Kidney capillary endothelial cell (primary cell): Measurements from ENCODE around the gene SLC7A7.
"Not testable (repeated sequence)": the region's sequence is repeated elsewhere in the genome, so short reads cannot be mapped to it uniquely, and the experiment has no call there.

Source experiments
- DNase-seq: peaks from one replicate; pipeline ENCODE4 v3.0.0-alpha.2; 2018; ENCODE audit warnings: low spot score

Gene SLC7A7

GRCh38 chr14:22820731-22821130 is 5.5 kb upstream of the SLC7A7 start:
- no peak for DNase-seq

DNA sequence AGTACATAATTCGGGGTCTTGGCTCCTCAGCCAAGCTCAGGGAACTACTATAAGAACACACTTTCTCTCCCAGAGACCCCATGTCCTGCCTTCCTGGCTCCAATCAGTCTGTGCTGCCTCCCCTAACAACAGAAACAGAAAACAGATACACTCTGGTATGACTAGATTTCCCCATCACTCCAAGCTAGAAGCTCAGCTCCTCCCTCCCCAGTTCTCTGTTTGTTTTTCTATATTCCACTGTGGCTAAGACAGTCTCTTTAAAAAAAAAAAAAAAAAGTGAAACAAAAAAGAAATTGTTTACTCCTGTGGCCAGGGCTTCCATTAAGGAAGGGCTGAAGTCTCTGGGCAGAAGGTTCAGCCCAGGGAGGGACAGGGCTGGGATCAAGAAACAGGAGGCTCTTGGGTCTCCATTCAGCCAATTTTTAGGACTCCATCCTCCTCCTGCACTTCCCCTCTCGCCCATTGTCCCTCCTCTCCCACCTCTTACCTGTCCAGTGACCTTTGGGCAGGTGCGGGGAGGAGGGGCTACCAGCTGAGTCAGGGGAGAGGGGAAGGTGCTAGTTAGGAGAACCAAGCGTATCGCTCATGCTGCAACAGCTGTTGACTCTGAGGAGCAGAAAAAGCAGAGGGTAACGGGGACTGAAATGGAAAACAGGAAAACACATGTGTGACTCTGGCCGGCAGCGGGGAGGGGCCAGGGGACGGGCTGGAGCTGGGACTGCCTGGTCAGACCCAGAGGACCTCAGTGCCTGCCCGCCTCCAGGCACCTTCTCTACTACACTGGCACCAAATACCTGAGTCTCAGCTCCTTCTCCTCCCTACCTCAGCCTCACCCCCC is 4.1 kb upstream of the SLC7A7 start:
- peak; percentile 44 for DNase-seq

GRCh38 chr14:22814373-22814772 is 862 bp downstream of the SLC7A7 start:
- DNase-seq = no peak

- DNase-seq = no peak
Measured at GRCh38 chr14:22813145-22813544, 2.1 kb downstream of the SLC7A7 start.

DNA sequence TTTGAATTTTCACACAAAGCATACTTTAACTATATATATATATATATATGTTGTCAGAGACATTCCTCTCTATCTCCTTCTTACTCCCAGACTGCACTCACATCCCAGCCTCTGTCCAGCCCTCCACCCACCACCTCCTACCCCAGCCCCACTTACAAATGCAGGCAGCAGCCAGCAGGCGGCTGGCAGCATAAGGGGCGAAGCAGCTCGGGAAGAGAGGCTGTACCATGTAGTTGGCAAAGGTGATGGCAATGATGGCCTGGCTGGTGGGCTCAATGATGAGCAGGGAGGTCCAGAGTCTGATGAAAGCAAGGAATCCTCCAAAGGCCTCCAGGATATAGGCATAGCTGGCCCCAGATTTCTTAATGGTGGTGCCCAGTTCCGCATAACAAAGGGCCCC is 2.5 kb downstream of the SLC7A7 start:
- no peak for DNase-seq

GRCh38 chr14:22811722-22812121 is 3.5 kb downstream of the SLC7A7 start:
- DNase-seq = no peak

GRCh38 chr14:22808388-22809209 is 6.6 kb downstream of the SLC7A7 start:
- DNase-seq = no peak

GRCh38 chr14:22807432-22808087 is 7.7 kb downstream of the SLC7A7 start:
- DNase-seq = no peak

DNA sequence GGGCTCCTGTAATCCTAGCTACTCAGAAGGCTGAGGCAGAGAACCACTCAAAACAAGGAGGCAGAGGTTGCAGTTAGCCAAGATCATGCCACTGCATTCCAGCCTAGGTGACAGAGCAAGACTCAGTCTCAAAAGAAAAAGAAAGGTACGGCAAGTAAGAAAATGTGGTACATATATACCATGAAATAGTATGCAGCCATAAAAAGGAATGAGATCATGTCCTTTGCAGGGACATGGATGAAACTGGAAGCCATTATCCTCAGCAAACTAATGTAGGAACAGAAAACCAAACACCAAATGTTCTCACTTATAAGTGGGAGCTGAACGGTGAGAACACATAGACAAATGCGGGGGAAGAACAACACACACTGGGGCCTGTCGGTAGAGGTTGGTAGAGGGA is 10.0 kb downstream of the SLC7A7 start:
- not testable (repeated sequence) for DNase-seq

DNA sequence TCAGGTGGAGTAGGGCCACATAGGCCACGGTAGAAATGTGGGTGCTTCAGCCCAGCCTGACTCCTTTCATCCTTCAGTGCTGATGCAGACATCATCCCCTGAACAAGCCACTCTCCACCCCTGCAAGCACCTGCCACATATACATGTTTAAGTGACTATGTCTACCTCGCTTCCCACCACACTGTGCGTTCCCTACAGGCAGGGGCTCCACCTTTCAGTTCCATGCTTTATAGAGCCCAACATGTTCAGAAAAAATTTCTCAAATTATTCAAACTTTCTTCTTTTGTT is 11.6 kb downstream of the SLC7A7 start:
- DNase-seq = no peak

- DNase-seq = no peak
Measured at GRCh38 chr14:22802860-22803686, 12.2 kb downstream of the SLC7A7 start.

- no peak for DNase-seq
Measured at GRCh38 chr14:22801716-22802115, 13.5 kb downstream of the SLC7A7 start.

- no peak for DNase-seq
Measured at GRCh38 chr14:22800346-22800745, 14.9 kb downstream of the SLC7A7 start.

DNA sequence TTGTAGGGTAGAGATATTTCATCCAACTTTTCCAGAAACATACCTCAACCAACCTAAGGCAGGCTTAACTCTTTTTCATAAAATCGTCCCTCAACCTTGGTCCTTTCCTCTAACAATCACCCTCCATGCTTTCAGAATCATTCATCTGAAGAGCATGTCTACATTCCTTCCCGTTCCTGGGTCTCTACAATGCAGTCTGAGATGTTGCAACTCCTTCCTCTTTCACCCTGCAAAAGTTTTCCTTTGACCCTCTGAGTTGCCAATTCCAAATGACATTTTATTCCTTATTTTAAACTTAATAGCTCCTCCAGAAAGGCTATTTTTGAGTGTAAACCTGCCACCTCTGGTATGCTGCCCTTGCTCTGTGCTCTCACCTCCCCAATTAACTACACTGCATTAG is 16.7 kb downstream of the SLC7A7 start:
- no peak for DNase-seq

GRCh38 chr14:22797017-22797917 is 18.0 kb downstream of the SLC7A7 start:
- DNase-seq = no peak

DNA sequence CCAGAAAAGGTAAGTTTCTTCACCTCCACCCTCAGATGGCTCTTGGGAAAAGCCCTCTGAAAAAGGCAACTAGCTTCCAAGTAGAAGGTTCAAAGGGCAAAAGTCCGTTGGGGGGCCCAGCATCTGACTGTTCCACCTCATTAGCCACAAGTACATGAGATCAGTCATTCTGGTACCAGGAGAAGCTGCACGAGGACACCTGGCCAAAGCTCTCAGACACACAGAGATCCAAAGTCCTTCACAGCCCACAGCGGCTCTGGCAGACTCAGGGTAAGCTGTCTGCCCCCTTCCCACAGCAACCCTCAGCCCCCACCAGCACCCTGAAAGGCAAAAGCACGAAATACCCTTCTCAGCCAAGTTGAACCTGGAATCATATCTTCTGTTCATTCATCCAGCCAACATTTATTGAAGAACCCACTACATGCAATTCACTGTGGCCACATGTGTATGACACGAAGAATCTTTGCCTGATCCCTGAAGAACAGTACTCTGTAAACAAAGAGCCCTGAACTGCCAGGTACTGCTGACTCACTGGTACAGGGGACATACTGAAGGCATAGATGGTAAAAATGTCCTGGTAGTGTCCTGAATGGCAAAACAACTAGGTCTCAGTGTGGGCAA is 19.0 kb downstream of the SLC7A7 start:
- no peak for DNase-seq

GRCh38 chr14:22794551-22794951 is 20.7 kb downstream of the SLC7A7 start:
- DNase-seq = no peak

DNA sequence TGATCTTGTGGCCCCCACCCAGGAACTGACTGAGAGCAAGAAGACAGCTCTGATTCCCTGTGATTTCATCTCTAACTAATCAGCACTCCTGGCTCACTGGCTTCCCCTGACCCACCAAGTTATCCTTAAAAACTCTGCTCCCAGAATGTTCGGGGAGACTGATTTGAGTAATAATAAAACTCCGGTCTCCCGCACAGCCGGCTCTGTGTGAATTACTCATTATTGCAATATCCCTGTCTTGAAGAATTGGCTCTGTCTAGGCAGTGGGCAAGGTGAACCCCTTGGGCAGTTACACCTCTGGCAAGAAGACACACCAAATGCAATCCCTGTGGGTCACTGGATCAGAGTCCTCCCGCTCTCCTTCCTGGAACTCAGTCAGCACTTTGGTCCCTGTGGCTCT is 21.3 kb downstream of the SLC7A7 start:
- no peak for DNase-seq

DNA sequence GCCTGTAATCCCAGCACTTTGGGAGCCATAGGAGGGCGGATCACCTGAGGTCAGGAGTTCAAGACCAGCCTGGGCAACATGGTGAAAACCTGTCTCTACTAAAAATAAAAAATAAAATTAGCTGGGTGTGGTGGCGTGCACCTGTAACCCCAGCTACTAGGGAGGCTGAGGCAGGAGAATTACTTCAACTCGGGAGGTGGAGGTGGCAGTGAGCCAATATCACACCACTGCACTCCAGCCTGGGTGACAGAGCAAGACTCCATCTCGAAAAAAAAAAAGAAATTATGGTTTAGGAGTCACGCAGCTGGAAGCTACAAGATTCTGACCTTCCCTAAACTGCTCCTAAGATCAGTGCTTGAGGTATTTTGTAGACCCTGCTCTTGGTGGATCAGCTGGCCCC is 21.7 kb downstream of the SLC7A7 start:
- DNase-seq = not testable (repeated sequence)

DNA sequence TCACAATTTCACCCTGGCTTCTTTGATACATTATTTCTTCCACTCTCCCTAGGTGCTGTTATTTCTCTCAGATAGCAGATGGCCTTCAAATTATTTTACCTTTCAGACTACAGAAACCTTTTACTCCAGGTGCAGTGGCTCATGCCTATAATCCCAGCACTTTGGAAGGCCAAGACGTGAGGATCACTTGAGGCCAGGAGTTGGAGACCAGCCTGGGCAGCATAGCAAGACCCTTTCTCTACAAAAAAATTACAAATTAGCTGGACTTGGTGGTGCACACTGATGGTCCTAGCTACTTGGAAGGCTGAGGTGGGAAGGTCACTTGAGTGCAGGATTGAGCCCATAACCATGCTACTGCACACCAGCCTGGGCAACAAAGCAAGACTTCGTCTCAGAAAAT is 23.1 kb downstream of the SLC7A7 start:
- no peak for DNase-seq

DNA sequence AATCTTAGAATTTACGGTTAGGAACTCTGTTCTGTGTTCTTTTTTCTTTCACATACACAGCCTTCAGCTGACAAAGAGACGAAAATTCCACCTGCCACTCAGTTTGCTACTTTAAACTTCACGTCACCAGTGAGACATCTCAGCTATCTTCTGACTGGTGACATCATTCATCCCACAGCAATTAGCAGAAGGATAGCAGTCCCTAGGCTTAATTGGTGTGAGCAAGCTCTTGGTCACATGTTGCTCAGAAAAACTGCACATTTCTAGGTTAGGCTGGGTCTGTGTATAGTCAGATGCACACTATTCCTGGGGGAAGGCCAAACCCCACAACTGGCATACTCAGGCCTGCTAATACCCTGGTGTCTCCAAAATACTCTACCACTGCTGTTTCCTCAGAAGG is 23.9 kb downstream of the SLC7A7 start:
- no peak for DNase-seq
